Islet of Langerhans (tissue), 1 donor: ENCODE results near the gene GFY.
"Not testable (repeated sequence)": the region's sequence is repeated elsewhere in the genome, so short reads cannot be mapped to it uniquely, and the experiment has no call there.

Experiments
- FAIRE-seq: peaks from one replicate; lab custom pipeline; 2011; peaks lifted over from hg19 to GRCh38; lab: Jason Lieb, UNC

The GFY gene

DNA sequence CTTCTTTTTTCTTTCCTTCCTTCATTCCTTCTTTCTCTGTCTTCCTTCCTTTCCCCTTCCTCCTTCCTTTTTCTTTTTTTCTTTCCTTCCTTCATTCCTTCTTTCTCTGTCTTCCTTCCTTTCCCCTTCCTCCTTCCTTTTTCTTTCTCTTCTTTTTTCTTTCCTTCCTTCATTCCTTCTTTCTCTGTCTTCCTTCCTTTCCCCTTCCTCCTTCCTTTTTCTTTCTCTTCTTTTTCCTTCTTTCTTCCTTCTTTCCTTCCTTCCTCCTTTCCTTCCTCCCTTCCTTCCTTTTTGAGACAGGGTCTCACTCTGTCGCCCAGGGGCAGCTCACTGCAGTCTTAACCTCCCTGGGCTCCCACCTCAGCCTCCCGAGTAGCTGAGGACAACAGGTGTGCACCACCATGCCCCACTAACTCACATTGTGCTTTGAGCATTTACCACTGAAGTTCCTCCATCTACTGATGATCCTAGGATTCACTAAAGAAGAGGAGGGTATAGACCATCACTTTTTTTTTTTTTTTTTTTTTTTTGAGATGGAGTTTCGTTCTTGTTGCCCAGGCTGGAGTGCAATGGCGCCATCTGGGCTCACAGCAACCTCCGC lies 19.0 kb downstream of the GFY start:
- FAIRE-seq: not testable (repeated sequence)

DNA sequence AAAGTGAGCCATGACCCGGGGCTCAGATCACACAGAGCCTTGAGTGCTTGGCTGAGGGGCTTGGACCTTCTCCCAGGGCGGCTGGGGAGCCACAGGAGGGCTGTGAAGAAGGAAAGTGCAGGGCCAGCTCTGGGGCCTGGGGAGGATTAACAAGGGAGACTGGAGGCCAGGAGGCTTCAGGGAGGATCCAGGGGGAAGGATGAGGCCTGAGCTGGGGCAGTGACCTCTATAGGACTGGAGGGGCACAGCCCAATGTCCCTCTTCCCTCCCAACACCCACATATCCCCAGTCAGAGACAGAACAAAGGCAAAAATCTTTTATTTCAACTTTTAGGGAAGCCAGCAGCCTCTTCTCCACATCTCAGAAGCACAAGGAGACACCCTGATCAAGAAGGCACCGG lies 20.8 kb downstream of the GFY start:
- no peak for FAIRE-seq

DNA sequence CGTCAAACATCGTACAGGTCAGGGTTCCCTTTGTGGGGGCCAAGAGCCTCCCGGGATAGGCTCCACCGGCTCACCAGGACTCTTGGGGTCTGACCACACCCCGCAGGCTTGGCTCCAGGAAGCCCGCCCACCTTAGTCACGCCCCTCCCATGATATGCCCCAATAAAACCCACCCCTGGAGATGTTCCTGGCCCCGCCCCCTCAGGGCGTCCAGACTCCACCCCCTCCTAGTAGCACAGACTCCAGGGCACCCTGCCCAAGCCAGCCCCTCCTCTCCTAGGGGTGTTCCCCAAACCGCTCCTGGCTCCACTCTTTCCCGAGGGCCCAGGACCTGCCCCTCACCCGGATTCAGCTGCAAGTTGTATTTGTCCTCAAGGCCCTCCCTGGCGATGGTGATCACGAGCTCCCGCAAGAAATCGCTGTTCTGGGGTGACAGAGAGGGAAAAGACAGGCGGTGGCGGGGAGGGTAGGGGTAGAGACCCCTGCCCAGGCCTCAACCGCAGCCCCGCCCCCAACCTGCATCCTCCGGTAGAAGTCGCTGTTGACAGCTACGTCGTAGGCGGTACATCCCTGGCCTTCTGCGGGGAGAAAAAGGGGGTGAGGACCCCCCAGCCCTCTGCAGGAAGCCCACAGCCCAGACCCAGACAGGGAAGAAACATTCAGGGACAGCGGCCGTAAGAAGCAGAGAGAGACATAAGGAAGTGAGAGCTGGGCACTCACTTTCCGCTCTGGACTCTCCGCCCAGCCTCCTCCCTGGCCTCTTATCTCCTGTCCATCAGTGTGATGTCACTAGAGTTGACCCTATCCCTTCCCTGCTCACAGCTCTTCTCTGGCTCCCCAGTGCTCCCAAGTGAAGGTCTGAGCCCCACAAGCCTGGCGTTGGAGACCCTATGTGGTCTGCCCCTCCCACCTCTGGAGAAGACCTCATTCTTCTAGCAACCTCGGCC lies 22.6 kb downstream of the GFY start:
- no peak for FAIRE-seq

DNA sequence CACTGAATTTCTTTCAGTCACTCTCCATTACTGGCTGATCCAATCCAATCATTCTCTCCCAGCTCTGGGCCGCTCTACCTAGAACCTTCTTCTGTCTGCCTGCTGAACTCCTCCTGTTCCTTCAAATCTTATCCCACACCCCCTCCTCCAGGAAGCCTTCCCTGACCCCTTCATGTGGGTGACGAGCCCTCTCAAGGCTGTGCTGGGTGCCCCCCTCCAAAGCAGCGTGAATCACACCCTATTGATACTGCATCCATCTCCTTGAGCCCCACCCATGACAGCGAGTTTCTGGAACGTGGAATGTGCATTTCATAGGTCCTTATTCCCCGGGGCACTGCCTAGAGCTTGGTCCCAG lies 23.2 kb downstream of the GFY start:
- FAIRE-seq: no peak

DNA sequence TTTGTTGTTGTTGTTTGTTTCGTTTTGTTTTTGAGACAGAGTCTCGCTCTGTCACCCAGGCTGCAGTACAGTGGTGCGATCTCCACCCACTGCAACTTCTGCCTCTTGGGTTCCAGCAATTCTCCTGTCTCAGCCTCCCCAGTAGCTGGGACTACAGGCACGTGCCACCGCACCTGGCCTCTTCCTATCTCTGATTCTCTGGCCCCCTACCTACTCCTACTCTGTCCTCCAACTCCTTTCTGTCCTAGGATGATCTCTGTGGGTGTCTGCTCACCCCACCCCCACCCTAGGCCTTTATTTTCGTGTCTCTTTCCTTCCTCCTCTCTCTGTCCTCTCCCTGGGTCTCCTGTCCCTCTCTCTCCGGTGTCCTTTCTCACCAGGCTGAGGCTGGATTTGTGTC lies 25.2 kb downstream of the GFY start:
- FAIRE-seq: no peak

DNA sequence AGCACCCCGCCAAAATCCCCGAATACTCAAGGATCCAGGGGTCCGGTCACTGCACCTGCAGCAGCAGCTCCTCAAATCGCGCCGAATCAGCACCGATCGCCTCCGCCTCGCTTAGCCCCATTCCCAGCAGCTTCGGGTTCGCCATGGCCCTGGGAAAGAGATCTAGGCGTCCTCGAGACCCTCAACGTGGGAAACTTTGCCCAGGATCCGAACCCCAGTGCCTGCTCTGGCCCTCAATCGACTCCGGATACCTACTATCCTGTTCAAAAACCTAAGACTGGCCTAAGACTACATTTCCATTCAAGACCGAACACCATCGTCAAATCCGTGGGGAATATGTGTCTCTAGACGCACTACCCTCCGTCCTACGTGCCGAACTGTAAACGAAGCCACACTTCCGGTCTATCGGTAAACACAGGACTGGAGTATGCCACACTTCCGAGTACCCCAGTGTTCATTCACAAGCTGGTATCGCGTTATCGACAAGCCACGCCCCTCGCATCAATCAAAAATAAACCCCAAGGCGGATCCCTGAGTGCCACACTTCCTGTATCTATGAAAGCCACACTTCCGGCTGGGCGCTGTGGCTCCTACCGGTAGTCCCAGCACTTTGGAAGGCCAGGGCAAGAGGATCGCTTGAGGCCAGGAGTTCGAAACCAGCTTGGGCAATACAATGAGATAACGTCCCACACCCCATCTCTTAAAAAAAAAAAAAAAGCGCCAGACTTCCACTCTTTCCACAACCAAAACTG lies 26.4 kb downstream of the GFY start, which contains the start of gene PIH1D1:
PIH1D1 (minus strand) TSS at position 385 of the 752 bp plus-strand sequence; CDS start at position 145, 240 bp downstream.
- peak; percentile 75 for FAIRE-seq

DNA sequence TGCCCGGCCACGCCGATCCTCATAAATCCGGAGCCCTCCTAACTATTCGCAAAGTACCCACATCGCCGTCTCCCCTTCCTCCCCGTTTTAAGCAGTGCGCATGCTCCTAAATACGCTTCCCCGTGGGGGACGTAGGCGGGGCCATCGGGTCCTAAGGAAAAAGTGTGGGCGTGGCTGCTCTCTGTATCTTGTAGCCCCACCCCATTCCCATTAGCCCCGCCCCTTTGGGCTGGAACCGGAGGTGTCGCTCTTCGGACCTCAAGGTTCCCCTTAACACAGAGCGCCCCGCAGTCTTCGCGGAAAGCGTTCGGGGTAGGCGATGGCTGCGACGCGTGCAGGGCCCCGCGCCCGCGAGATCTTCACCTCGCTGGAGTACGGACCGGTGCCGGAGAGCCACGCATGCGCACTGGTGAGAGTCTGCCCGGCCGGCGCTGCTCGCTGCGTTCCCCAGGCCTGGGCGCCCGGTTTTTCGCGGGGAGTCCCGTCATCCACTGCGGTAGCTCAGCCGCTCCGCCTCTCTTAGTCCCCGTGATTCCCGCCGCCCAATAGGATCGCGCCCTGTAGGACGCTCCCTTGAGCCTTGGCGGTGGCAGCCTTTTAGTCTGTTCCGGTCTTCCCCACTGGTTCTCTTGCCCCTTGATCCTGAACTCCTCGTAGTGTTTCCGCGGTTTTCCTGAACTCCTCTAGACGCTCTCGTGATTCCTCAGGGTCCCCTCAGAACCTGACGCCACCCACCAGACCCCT lies 28.0 kb downstream of the GFY start, which contains the start of gene ALDH16A1:
ALDH16A1 (plus strand) TSS at position 213 of the 744 bp plus-strand sequence; CDS start at position 320, 107 bp downstream.
- no peak for FAIRE-seq

DNA sequence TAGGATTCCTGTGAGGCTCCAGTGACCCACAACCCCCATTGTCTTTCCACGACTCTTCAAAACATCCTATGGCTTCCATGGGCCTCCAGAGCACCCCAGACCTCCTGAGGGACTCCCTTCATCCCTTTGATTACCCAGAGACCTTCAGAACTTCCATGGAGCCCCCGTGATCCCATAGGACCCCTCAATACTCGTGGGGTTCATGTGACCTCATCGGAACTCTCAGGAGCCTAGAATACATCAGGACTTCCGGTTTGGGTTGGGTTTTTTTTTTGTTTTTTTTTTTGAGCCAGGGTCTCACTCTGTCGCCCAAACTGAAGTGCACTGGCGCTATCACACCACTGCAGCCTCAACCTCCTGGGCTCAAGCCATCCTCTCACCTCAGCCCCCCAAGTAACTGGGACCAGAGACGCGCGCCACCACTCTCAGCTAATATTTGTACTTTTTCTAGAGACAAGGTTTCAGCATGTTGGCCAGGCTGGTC lies 28.6 kb downstream of the GFY start:
- FAIRE-seq: no peak

DNA sequence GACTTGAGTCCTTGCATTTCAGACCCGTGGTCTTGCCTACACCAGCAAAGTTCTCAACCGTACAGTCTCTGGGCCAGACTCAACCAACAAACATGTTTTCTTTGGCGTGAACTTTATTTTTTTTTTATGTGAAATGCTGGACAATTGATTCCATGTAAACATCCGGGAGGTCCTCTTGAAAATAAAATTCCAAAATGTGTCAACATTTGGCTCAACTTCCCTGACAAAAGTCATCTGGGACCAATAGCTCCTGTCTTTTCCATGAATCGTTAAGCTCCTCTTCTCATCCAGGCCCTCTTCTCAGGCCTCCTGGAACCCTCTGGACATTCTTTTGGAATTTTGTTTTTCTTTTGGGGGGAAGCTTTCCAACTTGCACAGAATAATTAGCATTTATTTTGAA lies 30.6 kb downstream of the GFY start:
- FAIRE-seq: no peak

DNA sequence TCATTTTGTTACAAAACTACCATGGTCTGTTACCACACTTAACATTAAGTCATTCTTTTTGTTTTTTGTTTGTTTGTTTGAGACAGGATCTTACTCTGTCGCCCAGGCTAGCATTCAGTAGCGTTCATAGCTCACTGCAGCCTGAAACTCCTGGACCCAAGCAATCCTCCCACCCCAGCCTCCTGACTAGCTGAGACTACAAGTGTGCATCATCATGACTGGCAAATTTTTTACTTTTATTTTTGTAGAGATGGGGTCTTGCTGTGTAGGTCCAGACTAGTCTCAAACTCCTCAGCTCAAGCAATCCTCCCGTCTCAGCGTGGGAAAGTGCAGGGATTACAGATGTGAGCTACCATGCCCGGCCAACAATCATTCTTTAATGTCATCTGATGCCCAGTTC lies 31.1 kb downstream of the GFY start:
- FAIRE-seq: no peak

DNA sequence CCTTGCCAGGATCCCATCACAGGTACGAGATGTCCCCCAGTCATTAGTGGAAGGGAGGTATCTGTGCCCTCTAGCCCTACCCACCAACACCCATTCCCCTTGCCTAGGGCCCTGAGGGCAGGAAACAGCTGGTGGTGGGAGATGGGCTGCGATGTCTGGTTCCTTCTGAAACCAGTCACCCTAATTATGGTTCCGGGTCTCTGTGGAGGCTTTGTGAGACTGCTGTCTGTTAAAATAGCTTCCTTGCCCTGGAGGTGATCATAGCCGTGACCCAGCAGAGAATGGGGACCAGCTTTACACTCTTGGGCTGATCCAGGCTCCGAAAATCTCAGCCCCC lies 33.3 kb downstream of the GFY start:
- no peak for FAIRE-seq

DNA sequence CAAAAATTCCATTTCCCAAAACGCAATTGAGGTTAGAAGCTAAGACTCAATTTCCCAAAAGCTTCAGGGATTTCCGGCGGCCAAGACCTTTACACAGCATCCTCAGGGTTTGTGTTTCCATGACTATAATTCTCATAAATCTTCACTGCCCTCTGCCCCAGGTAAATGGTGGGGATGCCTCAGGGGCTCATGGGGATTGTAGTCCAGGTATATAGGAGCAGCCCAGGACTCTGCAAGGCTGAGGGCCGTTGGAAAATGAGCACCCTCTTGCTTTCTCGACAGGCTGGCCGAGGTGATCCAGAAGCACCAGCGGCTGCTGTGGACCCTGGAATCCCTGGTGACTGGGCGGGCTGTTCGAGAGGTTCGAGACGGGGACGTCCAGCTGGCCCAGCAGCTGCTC lies 34.2 kb downstream of the GFY start:
- FAIRE-seq: no peak

DNA sequence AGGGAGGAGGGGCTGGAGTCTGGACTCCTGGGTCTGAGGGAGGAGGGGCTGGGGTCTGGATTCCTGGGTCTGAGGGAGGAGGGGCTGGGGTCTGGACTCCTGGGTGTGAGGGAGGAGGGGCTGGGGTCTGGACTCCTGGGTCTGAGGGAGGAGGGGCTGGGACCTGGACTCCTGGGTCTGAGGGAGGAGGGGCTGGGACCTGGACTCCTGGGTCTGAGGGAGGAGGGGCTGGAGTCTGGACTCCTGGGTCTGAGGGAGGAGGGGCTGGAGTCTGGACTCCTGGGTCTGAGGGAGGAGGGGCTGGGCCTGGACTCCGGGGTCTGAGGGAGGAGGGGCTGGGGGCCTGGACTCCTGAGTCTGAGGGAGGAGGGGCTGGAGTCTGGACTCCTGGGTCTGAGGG lies 35.9 kb downstream of the GFY start:
- not testable (repeated sequence) for FAIRE-seq

DNA sequence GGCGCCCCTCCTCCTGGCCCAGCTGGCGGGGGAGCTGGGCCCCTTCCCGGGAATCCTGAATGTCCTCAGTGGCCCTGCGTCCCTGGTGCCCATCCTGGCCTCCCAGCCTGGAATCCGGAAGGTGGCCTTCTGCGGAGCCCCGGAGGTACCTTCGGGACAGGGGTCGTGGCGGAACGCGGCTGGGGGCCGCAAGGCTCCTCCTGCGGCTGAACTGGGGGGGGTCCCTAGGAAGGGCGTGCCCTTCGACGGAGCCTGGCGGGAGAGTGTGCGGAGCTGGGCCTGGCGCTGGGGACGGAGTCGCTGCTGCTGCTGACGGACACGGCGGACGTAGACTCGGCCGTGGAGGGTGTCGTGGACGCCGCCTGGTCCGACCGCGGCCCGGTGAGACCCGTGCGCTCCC lies 36.5 kb downstream of the GFY start:
- FAIRE-seq: no peak

DNA sequence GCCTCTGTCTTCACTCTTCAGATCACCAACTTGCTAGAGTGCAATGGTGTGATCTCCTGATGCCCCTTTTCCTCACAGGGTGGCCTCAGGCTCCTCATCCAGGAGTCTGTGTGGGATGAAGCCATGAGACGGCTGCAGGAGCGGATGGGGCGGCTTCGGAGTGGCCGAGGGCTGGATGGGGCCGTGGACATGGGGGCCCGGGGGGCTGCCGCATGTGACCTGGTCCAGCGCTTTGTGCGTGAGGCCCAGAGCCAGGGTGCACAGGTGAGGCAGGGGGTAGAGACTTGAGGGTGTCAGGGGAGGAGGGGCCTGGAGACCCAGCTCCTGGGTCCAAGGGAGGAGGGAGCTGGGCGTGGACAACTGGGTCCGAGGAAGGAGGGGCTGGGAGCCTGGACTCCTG lies 37.3 kb downstream of the GFY start:
- FAIRE-seq: no peak

DNA sequence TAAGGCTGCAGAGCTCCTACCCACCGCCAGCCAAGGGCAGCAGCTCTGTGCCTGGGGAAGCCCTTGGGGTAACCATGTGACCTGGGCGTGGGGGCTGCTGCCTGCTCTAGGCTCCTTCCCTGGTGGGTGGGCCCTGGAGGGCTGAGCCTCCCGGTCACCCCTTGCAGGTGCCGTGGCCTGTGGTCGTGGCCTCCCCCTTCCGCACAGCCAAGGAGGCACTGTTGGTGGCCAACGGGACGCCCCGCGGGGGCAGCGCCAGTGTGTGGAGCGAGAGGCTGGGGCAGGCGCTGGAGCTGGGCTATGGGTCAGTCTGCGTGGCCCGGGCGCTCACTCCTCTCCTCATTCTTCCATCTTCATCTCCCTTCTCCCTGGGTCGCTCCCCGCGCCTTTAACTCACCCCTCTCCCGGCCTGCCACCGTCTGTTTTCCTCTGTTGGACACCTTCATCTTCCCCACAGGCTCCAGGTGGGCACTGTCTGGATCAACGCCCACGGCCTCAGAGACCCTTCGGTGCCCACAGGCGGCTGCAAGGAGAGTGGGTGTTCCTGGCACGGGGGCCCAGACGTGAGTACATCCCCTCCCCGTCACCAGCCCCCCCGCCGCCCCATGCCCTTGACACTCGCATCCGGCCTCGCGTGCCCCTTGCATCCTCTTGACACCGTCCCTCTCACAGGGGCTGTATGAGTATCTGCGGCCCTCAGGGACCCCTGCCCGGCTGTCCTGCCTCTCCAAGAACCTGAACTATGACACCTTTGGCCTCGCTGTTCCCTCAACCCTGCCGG lies 39.0 kb downstream of the GFY start:
- FAIRE-seq: no peak

DNA sequence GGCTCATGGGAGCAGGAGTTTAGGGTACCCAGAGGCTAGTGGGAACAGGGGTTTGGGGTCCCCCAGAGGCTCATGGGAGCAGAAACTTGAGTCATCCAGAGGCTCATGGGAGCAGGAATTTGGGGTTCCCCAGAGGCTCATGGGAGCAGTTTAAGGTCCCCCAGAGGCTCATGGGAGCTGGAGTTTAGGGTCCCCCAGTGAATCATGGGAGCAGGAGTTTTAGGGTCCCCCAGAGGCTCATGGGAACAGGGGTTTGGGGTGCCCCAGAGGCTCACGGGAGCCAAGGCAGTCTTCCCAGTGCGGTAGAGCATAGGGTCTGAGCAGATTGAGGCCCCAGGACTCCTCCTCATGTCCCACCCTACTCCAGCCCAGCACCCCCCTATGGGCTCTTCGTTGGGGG lies 40.2 kb downstream of the GFY start:
- FAIRE-seq: no peak

DNA sequence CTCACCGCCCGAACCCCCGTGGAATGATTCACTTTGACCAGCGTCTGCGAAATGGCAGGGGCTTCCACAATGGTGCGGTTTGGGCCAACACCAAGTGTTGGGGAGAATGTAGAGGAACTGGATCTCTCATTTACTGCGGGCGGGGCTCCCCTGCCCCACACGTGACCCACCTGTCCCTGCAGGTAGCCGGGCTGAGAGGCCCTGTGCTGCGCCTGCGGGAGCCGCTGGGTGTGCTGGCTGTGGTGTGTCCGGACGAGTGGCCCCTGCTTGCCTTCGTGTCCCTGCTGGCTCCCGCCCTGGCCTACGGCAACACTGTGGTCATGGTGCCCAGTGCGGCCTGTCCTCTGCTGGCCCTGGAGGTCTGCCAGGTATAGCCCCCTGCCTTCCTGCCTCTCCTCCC lies 43.0 kb downstream of the GFY start:
- FAIRE-seq: no peak

DNA sequence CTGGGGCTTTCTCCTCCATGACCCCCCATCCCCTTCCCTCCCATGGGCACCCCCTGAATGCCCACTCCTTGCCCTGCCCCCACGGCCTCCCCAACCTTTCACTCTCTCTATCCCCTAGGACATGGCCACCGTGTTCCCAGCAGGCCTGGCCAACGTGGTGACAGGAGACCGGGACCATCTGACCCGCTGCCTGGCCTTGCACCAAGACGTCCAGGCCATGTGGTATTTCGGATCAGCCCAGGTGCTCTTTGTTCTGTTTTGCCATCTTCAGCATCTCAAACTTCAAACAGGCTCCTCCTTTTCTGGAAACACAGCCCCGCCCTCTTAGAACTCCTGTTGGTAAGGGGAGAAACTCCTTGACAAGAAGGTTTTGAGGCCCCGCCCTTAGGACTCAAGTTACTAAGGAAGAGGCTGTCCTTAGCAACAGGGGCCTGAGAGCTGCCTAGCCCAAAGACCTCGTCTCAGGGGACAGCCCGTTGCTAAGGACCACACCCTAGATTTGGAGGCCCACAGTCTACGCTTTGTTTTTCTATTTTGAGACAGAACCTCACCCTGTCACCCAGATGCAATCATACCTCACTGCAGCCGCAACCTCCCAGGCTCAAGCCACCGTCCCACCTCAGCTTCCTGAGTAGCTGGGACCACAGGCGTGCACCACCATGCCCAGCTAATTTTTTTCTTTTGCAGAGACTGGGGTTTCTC lies 43.7 kb downstream of the GFY start:
- no peak for FAIRE-seq

DNA sequence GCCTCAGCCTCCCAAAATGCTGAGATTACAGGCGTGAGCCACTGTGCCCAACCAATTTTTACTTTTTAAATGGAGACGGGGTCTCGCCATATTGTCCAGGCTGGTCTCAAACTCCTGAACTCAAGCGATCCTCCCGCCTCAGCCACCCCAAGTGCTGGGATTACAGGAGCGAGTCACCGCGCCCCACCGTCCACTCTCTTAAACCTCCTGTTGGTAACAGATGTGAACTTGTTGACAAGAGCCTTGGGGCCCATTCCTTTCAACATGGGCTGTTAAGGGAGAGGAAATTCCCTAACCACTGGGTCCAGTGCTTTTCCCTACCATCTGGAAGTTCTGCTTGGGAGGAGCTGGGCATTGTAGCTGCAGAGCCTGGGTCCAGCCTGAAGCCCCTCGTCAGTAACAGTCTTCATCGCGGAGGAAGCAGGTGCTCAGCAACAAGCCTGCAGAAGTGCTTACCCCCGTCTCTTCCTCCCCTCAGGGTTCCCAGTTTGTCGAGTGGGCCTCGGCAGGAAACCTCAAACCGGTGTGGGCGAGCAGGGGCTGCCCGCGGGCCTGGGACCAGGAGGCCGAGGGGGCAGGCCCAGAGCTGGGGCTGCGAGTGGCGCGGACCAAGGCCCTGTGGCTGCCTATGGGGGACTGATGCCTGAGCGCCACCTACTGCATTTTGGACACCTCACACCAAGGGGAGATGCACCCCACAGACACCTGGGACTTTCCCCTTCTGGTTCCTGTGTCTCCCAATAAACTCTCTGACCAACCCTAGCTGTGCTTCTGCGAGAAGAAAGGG lies 44.8 kb downstream of the GFY start:
- FAIRE-seq: no peak
